Upper lobe of left lung (tissue), 6 donors: ENCODE measurements around the gene NFIX. TPM values are rescaled to one million over a fixed set of nuclear protein-coding genes. Genes with fewer than 3 reads are reported as not detected.

ENCODE experiments used
- ATAC-seq, 2 donors: fragments of 200-7000 bp; cut with Tn5 transposase; one replicate each; pipeline ENCODE4 v1.9.1; 2022; ENCODE audit warnings: mild to moderate bottlenecking in 2 of 2, moderate library complexity in 2 of 2; ENCODE audit not compliant: low FRiP score in 2 of 2
- DNase-seq, 2 donors: peaks; one replicate each; pipeline ENCODE4 v3.0.0-alpha.2; 2019 to 2020
- H3K27ac ChIP-seq, 4 donors: fragments of 200-600 bp; sonication (generic); one replicate each; pipeline ENCODE4 v1.5.1; 2016 to 2019
- H3K27me3 ChIP-seq, 4 donors: fragments of 200-600 bp; sonication (generic); one replicate each; pipeline ENCODE4 v1.5.1; 2017 to 2019
- H3K36me3 ChIP-seq, 4 donors: fragments of 200-600 bp; sonication (generic); one replicate each; pipeline ENCODE4 v1.5.1; 2016 to 2019
- H3K4me1 ChIP-seq, 4 donors: fragments of 200-600 bp; sonication (generic); one replicate each; pipeline ENCODE4 v1.5.1; 2018 to 2019
- H3K4me3 ChIP-seq, 4 donors: fragments of 200-600 bp; sonication (generic); one replicate each; pipeline ENCODE4 v1.5.1; 2017 to 2019; ENCODE audit warnings: mild to moderate bottlenecking in 2 of 4, moderate library complexity in 1 of 4
- H3K9me3 ChIP-seq, 4 donors: fragments of 200-600 bp; sonication (generic); one replicate each; pipeline ENCODE4 v1.5.1; 2018 to 2019
- EP300 ChIP-seq, 4 donors: sonication (generic); formaldehyde crosslinking; IDR thresholded peaks; one replicate each; pipeline ENCODE4 v1.5.1; 2017; ENCODE audit warnings: antibody characterized with exemption in 4 of 4, control low read depth in 2 of 4
- POLR2A ChIP-seq, 4 donors: fragments of 450-650 bp; IDR thresholded peaks; one replicate each; pipeline ENCODE4 v1.5.1; 2016 to 2017; ENCODE audit warnings: antibody characterized with exemption in 4 of 4, mild to moderate bottlenecking in 2 of 4
- POLR2AphosphoS5 ChIP-seq, 2 donors: sonication (generic); formaldehyde crosslinking; IDR thresholded peaks; one replicate each; pipeline ENCODE4 v1.5.1; 2017; ENCODE audit warnings: antibody characterized with exemption in 2 of 2
- WGBS, 2 donors: methylation state at CpG; one replicate each; pipeline ENCODE4 v1.1.5; 2017 to 2018; 5-methylcytosine and 5-hydroxymethylcytosine counted together
- total RNA-seq, 6 donors: library from RNA; depleted of rRNA in 4 of 6; stranded (reverse); fragments of >200 nt in 4 of 6; gene quantifications; one replicate each; pipeline versions ENCODE4 v1.1.0 to v1.2.1, GENCODE V29; 2016 to 2021
- TF ChIP-seq, protein P1 (sequence below), 6 experiments: fragments of 450-650 bp in 4 of 6; fragments of 200-600 bp in 2 of 6; sonication (generic) in 2 of 6; IDR thresholded peaks; one replicate each; pipeline ENCODE4 v1.5.1; 2016 to 2019; ENCODE audit warnings: antibody characterized with exemption in 6 of 6
- donor health status: DM: no; HTN: no; CAD: no; lungs with moderate emphysema.
- donor health status: DM: no; HTN: yes; CAD: no; lungs with severe emphysema.

Gene NFIX
- total RNA-seq, 6 donors from 2014 or later: 64.0 to 188 (median 107) TPM

DNA sequence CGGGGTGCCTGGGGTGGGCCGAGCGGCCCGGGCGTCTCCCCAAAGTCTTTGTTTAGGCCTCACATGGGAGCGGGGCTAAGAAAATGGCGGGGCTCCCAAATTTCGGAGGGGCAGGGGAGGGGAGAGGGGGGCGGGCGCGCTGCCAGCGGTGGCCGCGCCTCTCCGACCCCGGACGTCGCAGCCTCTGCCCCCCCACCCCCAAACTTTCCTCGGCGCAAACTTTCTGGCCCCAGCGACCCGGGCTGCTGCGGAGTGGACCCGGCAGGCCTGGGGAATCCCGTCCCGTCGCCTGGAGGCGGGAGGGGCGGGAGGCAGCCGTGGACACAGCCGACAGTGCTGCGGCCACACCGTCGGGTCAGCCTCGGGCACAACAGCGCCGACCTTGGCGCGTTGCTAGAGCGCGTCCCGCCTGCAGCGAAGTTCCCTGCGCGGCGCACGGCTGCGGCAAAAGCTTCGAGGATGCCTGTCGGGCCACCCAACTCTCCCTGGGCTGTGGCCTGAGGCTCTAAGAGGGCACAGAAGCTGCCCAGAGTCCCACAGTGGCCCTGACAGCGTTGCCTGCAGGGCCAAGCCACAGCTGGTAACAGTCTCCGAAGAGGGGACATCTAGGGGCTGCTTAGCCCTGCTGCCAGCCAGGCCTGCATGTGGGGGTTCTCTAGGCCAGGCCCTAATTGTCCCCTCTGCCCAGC is 1.3 kb downstream of the NFIX start:
- Histone ChIP-seq H3K27ac (peak overlapping the region; percentile 90 to 94 (median 94)), H3K4me3 (peak overlapping the region; percentile 69 to 88 (median 84)), H3K27me3 (peaks cover 0 to 3% (median 2%) of the 10 kb centered on the region in 4 donors), H3K4me1 (peaks cover 14 to 58% (median 39%) of the 10 kb centered on the region in 4 donors), H3K36me3 (peaks cover 0 to 2% (median 0%) of the 10 kb centered on the region in 4 donors), H3K9me3 (no peaks in the 10 kb centered on the region)
- 4 to 36% methylated on average over 10 to 45 of the region's 52 CpGs for WGBS, 2 donors
- TF ChIP-seq EP300 (IDR thresholded peaks at IDR 0.05): no peak
- peak; percentile 22 to 42 for TF ChIP-seq POLR2AphosphoS5 (IDR thresholded peaks at IDR 0.05)
- TF ChIP-seq, protein P1, sequence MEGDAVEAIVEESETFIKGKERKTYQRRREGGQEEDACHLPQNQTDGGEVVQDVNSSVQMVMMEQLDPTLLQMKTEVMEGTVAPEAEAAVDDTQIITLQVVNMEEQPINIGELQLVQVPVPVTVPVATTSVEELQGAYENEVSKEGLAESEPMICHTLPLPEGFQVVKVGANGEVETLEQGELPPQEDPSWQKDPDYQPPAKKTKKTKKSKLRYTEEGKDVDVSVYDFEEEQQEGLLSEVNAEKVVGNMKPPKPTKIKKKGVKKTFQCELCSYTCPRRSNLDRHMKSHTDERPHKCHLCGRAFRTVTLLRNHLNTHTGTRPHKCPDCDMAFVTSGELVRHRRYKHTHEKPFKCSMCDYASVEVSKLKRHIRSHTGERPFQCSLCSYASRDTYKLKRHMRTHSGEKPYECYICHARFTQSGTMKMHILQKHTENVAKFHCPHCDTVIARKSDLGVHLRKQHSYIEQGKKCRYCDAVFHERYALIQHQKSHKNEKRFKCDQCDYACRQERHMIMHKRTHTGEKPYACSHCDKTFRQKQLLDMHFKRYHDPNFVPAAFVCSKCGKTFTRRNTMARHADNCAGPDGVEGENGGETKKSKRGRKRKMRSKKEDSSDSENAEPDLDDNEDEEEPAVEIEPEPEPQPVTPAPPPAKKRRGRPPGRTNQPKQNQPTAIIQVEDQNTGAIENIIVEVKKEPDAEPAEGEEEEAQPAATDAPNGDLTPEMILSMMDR (IDR thresholded peaks at IDR 0.05): peak in 2 of 6 experiments; percentile 14 to 17
- TF ChIP-seq POLR2A (IDR thresholded peaks at IDR 0.05): no peak
- peak; percentile 48 to 89 for DNase-seq
- peak; percentile 44 to 66 for ATAC-seq

DNA sequence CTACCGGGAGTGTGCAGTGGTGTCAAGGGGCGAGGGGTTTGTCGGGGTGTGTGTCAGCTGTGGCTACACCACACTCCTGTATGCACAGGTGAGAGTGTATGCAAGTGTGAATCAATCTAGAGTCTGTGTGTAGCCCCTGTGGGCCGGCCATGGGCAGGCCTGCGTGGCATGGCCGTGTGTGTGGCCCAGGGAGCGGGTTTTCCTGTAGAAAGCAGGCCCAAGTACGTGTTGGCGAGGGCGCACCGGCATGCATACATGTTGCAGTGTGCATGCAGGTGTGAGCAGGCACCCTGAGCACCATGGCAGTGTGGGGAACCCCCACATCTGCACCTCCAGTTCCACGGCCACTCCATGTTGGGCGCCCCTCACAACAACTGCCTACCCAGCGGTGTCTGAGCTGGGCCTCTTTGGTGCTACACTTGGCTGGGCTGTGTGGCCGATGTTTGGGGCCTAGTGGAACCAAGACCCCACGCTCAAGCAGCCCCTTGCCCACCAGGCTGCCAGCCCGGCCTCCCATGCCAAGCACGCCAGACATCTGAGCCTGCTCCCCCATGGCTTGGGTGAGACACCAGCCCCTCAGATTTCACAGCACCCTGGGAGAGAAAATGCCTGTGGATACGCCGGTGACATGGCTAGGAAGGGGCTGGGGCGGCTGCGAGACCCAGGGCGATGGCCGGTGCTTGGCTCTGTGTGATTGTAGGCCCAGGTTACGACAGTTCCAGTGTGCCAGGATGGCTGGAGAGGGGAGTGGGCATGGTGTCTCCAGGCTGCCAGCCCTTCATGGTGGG is 2.1 kb downstream of the NFIX start:
- DNase-seq (peak in 1 of 2 donors; percentile 75), ATAC-seq (peak in 1 of 2 donors; percentile 1)
- TF ChIP-seq, protein P1 (IDR thresholded peaks at IDR 0.05): no peak
- TF ChIP-seq EP300 (IDR thresholded peaks at IDR 0.05) (no peak), POLR2A (IDR thresholded peaks at IDR 0.05) (no peak), POLR2AphosphoS5 (IDR thresholded peaks at IDR 0.05) (no peak)
- Histone ChIP-seq H3K4me1 (peaks cover 14 to 66% (median 45%) of the 10 kb centered on the region in 4 donors), H3K27me3 (peaks cover 0 to 3% (median 2%) of the 10 kb centered on the region in 4 donors), H3K4me3 (peak overlapping the region in 3 of 4 donors; percentile 69 to 85 (median 84)), H3K36me3 (peaks cover 0 to 2% (median 0%) of the 10 kb centered on the region in 4 donors), H3K9me3 (no peaks in the 10 kb centered on the region), H3K27ac (peak overlapping the region; percentile 90 to 94 (median 94))
- 68 to 79% methylated on average over 15 to 18 of the region's 25 CpGs for WGBS, 2 donors

DNA sequence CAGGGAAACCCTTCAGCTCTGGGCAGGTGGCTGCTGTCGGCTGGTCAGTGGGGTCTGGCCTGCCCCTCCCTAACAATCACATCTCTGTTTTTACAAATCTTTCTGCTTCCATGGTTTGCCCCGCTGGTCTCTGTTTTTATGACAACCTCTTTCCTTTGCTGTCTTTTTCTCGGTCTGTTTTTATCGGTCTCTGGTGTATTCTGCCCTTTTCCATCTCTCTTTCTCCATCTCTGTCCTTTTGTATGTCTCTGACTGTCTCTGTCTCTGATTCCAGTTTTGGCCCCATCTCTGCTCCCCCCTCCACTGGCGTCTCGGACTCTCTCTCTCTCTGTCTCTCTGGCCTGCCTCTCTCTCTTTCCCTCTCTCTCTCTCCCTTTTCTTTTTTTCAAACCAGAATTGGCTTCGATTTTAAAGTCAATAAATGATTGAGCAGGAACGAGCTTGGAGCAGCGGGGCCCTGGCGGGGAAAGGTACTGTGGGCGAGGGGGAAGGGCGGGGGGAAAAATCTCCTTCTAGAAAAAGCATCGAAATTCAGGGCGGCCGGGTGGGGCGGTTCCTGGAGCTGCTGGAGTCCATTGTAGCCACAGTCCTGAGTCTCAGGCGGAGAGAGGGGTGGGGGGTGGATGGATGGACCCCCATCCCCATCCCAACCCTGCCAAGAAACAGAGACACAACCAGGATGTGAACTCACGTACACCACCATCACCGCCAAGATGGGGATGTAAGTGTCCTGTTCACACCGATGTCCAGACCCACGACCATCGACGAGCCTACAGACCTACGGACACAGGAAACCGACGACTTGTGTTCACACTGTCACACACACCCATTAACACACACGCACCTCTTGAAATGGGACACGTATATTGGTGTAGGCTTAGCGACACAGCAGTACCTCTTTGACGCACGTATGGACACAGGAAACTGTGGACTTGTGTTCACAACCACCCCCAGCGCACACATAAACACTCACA is 3.0 kb downstream of the NFIX start:
- Histone ChIP-seq H3K27ac (peak overlapping the region; percentile 90 to 94 (median 94)), H3K4me1 (peaks cover 15 to 75% (median 54%) of the 10 kb centered on the region in 4 donors), H3K4me3 (peak overlapping the region in 2 of 4 donors; percentile 84 to 85), H3K27me3 (peaks cover 0 to 3% (median 2%) of the 10 kb centered on the region in 4 donors), H3K36me3 (peaks cover 0 to 2% (median 0%) of the 10 kb centered on the region in 4 donors), H3K9me3 (no peaks in the 10 kb centered on the region)
- no peak for TF ChIP-seq EP300 (IDR thresholded peaks at IDR 0.05)
- TF ChIP-seq POLR2A (IDR thresholded peaks at IDR 0.05): no peak
- no peak for TF ChIP-seq POLR2AphosphoS5 (IDR thresholded peaks at IDR 0.05)
- TF ChIP-seq, protein P1 (IDR thresholded peaks at IDR 0.05): no peak
- DNase-seq (no peak), ATAC-seq (no peak)
- 73 to 81% methylated on average over 32 of the region's 32 CpGs for WGBS, 2 donors

DNA sequence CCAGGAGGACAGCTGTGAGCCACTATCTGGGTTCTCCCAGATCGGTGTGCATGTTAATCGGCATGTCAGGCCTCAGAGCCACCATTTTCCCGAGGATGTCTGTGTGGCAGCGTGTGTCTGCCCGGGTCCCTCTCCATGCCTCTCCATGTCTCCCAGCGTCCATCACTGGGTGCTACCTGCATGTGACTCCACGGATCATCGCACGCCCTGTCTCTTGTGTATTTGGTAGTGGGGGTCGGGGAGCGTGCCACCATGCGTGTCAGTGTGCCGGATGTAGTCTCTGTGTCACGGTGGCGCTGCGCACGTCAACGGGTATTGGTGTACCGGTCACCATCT is 5.9 kb downstream of the NFIX start:
- peaks cover 0 to 3% (median 0%) of the 10 kb centered on the region in 4 donors for H3K27me3 ChIP-seq
- H3K36me3 ChIP-seq: peaks cover 0 to 2% (median 0%) of the 10 kb centered on the region in 4 donors
- H3K4me3 ChIP-seq: no peak overlapping the region
- ATAC-seq (no peak), DNase-seq (no peak)
- H3K9me3 ChIP-seq: no peaks in the 10 kb centered on the region
- peaks cover 28 to 94% (median 77%) of the 10 kb centered on the region in 4 donors for H3K4me1 ChIP-seq
- TF ChIP-seq POLR2A (IDR thresholded peaks at IDR 0.05) (no peak), EP300 (IDR thresholded peaks at IDR 0.05) (no peak)
- peak overlapping the region; percentile 85 to 94 (median 92) for H3K27ac ChIP-seq
- WGBS, 2 donors: 86 to 91% methylated on average over 9 to 19 of the region's 19 CpGs
